GM12865 (cell line): ENCODE results near the gene PCSK2.

Source experiments
- DNase-seq: peaks from one replicate; pipeline ENCODE4 v3.0.0; 2010; ENCODE audit warnings: low read depth
- H3K4me3 ChIP-seq: 2 replicates; pipeline ENCODE4 v1.5.1; 2011; ENCODE audit warnings: mild to moderate bottlenecking, low read depth, low read length, control low read depth
- CTCF ChIP-seq: IDR thresholded peaks from 2 replicates; pipeline ENCODE4 v1.5.1; 2011; ENCODE audit warnings: low read length, control low read depth, low read depth, inconsistent platforms; ENCODE audit not compliant: insufficient read depth; ENCODE audit errors: missing control alignments

The PCSK2 gene

GRCh38 chr20:17225851-17226409 is 910 bp upstream of the PCSK2 start:
- no peak overlapping the region for H3K4me3 ChIP-seq
- no peak for DNase-seq
- no peak for TF ChIP-seq CTCF

- TF ChIP-seq CTCF: no peak
- no peak overlapping the region for H3K4me3 ChIP-seq
- DNase-seq: no peak
Measured at GRCh38 chr20:17227219-17227575, 357 bp downstream of the PCSK2 start.

- H3K4me3 ChIP-seq: no peak overlapping the region
- no peak for DNase-seq
- no peak for TF ChIP-seq CTCF
Measured at GRCh38 chr20:17227669-17228623, 1.1 kb downstream of the PCSK2 start.

GRCh38 chr20:17228624-17229061 is 1.8 kb downstream of the PCSK2 start:
- DNase-seq: no peak
- TF ChIP-seq CTCF: no peak

GRCh38 chr20:17229256-17229655 is 2.4 kb downstream of the PCSK2 start:
- DNase-seq: no peak
- TF ChIP-seq CTCF: no peak
- H3K4me3 ChIP-seq: no peak overlapping the region

More at GRCh38 chr20:17228624-17229061, 1.8 kb downstream of the PCSK2 start:
- no peak overlapping the region for H3K4me3 ChIP-seq

- DNase-seq: no peak
- no peak for TF ChIP-seq CTCF
Measured at GRCh38 chr20:17233626-17234025, 6.8 kb downstream of the PCSK2 start.

More at GRCh38 chr20:17233626-17234025, 6.8 kb downstream of the PCSK2 start:
- no peak overlapping the region for H3K4me3 ChIP-seq
